Stimulated activated CD4-positive, alpha-beta T cell treated with anti-CD3 and anti-CD28 coated beads, Interleukin-2, amount 100 ng/mL, for 48 hours (primary cell): ENCODE data around the gene TNFRSF18.
"Not testable (repeated sequence)": the region's sequence is repeated elsewhere in the genome, so short reads cannot be mapped to it uniquely, and the experiment has no call there.

Source experiments
- DNase-seq, 2 donors: peaks; one replicate each; pipeline ENCODE4 v3.0.0-alpha.2; 2020

Gene TNFRSF18

DNA sequence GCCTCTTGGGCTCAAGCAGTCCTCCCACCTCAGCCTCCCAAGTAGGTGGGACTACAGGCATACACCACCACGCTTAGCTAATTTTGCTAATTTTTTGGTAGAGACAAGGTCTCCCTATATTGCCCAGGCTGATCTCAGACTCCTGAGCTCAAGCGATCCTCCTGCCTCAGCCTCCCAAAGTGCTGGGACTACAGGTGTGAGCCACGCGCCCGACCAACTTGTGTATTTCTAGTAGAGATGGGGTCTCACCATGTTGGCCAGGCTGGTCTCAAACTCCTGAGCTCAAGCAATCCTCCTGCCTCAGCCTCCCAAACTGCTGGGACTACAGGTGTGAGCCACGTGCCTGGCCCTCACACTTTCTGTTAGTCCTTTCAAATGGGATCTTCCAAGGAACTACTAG lies 10.7 kb downstream of the TNFRSF18 start:
- DNase-seq = not testable (repeated sequence)

GRCh38 chr1:1194723-1195122 lies 11.7 kb downstream of the TNFRSF18 start:
- DNase-seq = no peak

- DNase-seq = no peak
Measured at GRCh38 chr1:1191734-1192133, 14.7 kb downstream of the TNFRSF18 start.

DNA sequence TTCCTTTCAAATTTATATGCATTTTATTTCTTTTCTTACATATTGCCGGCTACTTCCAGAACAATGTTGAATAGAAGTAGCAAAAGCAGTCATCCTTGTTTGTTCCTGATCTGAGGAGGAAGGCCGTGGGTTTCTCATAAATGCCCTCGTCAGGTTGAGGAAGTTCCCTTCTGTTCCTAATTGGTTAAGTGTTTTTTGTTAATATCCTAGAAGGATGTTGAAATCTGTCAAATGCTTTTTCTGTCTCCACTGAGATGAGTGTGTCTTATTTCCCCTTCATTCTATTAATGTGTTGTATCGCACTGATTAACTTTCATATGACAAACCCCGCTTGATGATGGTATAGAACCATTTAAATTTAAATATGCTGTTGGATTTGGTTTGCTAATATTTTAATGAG lies 17.3 kb downstream of the TNFRSF18 start:
- no peak for DNase-seq

DNA sequence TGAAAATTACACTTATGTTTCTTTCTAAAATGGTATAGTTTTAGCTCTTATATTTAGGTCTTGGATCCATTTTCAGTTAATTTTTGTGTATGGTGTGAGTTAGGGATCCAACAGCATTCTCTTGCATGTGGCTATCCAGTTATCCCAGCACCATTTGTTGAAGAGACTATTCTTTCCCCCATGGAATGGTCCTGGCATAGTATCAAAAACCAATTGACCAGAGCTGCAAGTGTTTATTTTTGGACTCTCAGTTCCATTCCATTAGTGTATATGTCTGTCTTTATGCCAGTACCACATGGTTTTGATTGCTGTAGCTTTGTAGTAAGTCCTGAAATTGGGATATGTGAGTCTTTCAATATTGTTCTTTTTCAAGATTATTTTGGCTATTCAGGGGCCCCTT lies 18.5 kb downstream of the TNFRSF18 start:
- DNase-seq = no peak

DNA sequence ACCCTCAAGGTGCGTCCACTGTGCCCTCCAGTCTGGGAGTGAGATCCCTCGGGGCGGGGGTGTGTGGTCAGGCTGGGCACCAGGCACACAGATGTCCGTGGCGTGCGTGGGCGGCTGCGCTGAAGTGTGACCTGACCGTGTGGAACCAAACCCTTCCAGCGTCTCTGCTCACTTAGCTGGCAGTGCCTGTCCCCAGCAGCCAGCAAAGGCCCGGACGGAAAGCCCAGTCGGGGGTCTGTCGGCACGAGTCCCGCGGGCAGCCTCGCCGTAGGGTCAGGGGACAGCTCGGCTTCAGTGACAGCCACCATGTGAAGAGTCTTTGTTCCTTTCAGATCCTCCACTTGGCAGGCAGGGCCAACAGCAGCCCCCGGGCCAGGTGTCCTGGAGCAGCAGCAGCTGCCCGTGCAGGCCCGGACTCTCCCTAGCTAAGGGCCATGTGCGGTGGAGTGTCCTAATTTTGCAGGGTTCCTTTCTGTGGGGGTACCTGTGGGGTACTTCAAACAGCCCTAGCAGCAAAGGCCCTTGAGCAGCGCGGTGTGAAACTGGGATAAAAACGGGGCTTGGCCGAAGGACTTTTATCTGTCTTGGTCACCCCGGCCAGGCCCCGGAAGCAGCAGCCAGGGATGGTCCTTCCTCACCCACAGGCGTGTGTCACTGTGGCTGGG lies 21.2 kb downstream of the TNFRSF18 start:
- DNase-seq = no peak

DNA sequence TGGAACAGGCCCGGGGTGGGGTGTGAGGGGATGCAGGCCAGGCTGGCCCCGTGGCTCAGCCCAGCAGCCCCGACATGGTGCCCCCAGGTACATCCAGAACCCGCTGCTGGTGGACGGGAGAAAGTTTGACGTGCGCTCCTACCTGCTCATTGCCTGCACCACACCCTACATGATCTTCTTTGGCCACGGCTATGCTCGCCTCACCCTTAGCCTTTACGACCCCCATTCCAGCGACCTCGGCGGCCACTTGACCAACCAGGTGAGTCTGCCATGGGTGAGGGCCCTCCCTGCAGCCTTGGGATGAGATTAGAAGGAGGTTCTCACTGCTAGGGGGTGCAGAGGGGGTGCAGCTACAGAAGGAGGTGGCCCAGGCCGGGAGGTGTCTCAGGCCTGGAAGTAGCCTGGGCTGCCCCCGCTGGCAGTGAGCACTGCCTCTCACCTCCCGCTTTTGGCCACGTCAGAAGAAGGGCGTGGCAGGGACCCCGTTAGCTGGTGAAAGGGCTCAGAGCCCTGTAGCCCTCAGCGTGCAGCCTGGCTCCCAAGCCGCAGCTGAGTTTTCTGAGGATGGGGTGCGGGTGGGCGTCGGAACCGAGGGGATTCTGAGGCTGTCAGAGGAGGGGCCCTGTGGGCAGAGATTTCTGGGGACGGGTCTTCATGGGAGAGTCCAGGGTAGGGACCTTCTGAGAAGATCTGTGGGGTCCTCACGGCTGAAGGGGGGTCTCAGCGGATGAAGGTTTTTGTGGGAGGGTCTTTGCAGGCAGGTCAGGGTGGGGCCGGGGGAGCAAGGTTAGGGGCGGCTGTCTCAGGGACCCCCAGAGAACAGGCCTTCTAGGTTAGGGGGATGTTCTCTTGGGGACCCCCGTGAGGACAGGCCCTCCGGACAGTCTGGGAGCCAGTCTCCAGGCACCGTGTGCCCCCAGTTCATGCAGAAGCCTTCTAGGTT lies 22.3 kb downstream of the TNFRSF18 start:
- DNase-seq = no peak

DNA sequence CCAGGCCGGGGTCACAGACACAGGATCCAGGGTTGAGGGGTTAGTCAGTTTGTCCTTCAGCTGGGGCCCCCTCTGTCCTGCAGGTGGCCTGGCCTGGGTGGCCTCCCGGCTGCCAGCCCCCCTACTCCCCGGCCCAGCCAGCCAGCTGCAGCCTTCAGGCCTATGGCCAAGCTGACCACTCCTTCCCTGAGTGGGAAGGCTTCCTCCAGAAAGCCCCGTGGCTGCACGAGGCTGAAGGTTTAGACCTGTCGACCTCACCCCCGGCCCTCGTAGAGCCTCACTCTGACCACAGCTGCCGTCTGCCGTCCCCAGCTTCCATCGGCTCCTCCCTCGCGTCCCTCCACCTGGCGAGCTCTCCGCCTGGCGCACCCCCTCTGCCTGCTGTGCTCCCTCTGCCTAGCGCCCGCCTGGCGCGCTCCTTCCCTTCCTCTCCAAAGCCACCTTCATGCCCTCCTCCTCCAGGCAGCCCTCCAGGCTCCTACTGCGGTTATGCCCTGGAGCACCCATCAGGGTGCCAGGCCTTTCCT lies 23.1 kb downstream of the TNFRSF18 start:
- no peak for DNase-seq

- no peak for DNase-seq
Measured at GRCh38 chr1:1182491-1183220, 23.7 kb downstream of the TNFRSF18 start.

DNA sequence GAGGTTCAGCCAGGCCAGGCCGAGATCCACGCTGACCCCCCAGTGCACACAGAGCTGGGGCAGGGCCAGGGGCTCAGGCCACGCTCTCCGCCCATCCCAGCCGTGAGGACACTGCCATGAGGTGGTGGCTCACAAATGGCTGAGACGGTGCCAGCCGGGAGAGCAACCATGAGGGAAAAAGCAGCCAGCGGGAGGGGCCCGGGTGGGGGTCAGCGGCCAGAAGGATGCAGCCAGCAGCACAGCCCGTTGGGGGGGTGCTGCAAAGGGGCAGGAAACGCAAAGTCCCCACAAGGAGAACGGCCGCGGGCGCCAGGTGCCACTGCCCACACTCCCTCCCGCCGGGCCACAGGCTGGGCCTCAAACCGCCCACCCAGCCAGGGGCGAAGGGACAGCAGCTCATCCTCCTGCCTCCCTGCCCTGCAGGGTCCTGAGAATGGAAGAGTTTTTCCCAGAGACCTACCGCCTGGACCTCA lies 24.4 kb downstream of the TNFRSF18 start:
- no peak for DNase-seq

- DNase-seq = no peak
Measured at GRCh38 chr1:1181129-1181937, 25.1 kb downstream of the TNFRSF18 start.

DNA sequence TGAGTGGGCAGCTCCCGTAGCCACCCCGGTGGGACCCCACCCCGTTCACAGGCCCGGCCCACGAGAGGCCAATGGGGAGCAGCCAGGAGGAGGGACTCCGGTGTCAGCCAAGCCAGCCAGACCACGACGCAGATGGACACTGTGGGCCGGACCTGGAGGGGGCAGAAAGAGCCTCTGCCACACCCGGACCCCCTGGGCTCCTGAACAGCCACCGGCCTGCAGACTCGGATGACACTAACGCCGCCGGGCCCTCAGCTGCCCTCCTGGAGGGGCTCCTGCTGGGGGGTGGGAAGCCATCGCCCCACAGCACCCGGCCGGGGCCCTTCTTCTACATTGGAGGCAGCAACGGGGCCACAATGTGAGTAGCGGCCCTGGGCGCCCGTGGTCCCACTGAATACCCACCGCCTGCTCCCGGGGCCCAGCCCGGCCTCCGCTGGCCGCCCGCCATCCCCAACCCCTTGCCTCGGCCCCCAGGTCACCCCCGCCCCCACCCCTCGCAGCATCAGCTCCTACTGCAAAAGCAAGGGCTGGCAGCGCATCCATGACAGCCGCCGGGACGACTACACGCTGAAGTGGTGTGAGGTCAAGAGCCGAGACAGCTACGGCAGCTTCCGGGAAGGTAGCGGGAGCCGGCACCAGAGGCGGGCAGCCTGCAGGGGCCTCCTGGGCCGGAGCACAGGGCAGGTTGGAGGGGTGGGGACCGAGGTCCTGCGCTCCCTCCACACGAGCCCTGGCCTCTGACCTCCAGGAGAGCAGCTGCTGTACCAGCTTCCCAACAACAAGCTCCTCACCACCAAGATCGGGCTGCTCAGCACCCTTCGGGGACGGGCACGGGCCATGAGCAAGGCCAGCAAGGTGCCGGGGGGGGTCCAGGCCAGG lies 26.2 kb downstream of the TNFRSF18 start:
- DNase-seq = no peak

- no peak for DNase-seq
Measured at GRCh38 chr1:1179346-1179982, 26.9 kb downstream of the TNFRSF18 start.

DNA sequence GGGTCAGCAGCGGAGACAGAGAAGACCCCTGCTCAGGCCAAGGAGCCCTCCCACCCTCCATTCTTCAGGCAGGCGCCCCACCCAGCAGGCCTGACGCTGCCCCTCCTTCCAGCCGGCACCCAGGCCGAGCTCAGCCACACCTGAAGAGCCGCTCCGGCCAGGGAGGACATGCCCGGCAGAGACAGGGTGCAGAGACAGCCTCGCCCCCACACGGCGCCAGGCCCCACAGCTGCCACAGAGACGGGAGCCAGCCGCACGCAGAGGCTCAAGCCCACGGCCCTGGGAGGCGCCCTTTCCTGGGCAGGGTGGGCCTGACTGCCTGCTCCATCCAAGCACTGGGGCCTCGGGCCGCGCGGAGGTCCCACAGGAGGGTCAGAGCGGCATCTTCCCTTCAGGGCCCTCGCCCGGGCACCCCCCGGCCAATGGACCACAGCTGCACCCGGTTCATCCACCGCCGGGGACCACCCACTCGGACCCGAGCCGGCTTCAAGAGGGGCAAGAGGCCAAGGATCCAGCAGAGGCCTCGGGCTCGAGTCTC lies 27.5 kb downstream of the TNFRSF18 start:
- no peak for DNase-seq

- no peak for DNase-seq
Measured at GRCh38 chr1:1177452-1178206, 28.8 kb downstream of the TNFRSF18 start.

- no peak for DNase-seq
Measured at GRCh38 chr1:1176931-1177330, 29.5 kb downstream of the TNFRSF18 start.

DNA sequence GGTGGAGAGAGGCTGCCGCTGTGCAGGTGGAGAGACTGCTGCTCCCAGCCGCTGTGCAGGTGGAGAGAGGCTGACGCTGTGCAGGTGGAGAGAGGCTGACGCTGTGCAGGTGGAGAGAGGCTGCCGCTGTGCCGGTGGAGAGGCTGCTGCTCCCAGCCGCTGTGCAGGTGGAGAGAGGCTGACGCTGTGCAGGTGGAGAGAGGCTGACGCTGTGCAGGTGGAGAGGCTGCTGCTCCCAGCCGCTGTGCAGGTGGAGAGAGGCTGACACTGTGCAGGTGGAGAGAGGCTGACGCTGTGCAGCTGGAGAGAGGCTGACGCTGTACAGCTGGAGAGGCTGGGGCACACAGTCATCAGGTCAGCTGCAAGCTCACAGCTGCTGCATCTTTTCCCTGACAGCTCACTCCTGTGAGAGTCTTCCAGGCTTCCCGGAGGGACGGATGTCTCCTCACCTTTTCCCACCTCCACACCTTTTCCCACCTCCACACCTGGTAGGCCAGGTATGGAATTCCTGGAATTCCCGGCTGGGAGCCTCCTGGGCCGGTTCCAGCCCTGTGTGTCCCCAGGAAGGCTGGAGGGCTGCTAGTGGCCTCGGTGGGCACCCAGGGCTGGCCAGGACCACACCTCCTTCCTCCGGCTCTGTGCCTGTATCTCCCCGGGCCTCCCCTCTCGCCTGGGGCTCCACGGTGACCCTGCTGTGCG lies 30.2 kb downstream of the TNFRSF18 start:
- DNase-seq = not testable (repeated sequence)

DNA sequence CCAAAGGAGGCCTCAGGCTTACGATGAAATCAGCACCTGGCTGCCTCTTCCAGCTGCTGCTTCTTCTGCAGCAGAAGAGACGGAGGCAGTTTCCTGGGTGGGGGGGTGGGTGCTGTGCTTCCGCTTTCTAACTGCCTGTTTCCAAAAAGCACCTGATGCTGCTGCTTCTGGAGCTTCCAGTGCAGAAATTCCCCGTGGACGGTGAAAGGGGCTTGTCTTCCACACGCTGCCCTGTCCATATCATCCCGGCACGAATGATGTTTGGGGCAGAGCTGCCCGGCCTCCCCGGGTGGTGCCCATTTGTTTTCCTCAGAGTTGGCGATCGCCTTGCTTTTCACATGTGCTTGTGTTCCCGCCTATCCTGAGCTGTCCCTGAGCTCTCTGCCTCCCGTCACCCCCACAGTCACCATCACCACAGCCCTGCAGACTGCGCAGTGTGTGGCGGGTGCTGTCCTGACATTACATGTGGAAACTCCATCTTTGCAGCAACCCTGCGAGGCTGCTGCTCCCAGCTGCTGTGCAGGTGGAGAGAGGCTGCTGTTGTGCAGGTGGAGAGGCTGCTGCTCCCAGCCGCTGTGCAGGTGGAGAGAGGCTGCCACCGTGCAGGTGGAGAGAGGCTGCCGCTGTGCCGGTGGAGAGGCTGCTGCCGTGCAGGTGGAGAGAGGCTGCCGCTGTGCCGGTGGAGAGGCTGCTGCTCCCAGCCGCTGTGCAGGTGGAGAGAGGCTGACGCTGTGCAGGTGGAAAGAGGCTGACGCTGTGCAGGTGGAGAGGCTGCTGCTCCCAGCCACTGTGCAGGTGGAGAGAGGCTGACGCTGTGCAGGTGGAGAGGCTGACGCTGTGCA lies 30.9 kb downstream of the TNFRSF18 start:
- no peak for DNase-seq
